Raji (cell line): ENCODE results near the gene ZNF425.

Experiments
- POLR2A ChIP-seq: IDR thresholded peaks from 2 replicates; pipeline ENCODE4 v1.6.1; 2011; ENCODE audit warnings: low read depth, low read length, control low read depth; ENCODE audit not compliant: insufficient read depth

ZNF425 gene

GRCh38 chr7:149063476-149063875, 62.6 kb downstream of the ZNF425 start:
- TF ChIP-seq POLR2A = no peak

GRCh38 chr7:149060156-149060555, 66.0 kb downstream of the ZNF425 start:
- TF ChIP-seq POLR2A = no peak

- TF ChIP-seq POLR2A = no peak
Measured at GRCh38 chr7:149053885-149054284, 72.2 kb downstream of the ZNF425 start.

- no peak for TF ChIP-seq POLR2A
Measured at GRCh38 chr7:149053384-149053783, 72.7 kb downstream of the ZNF425 start.
